Activated CD4-positive, alpha-beta T cell treated with anti-CD3 and anti-CD28 coated beads, Interleukin-2, amount 10 ng/mL, durations not matched to agents 7 days and 5 days (primary cell): ENCODE measurements around the gene ANO3. TPM values are rescaled to one million over a fixed set of nuclear protein-coding genes. Genes with fewer than 3 reads are reported as not detected.
"Not testable (repeated sequence)": the region's sequence is repeated elsewhere in the genome, so short reads cannot be mapped to it uniquely, and the experiment has no call there.

Source experiments
- CTCF ChIA-PET: fragments of 350-600 bp; sonication (Branson Sonifier 250); formaldehyde crosslinking; loops from one replicate; lab custom pipeline; 2021; ENCODE audit warnings: antibody characterized with exemption; lab: Charles Lee
- POLR2A ChIA-PET: fragments of 350-600 bp; sonication (Branson Sonifier 250); formaldehyde crosslinking; loops from one replicate; lab custom pipeline; 2021; ENCODE audit warnings: antibody characterized with exemption; lab: Charles Lee
- DNase-seq: peaks from one replicate; pipeline ENCODE4 v3.0.0-alpha.2; 2020
- H3K27ac Mint-ChIP-seq: one replicate; pipeline ENCODE4 v1.8.0; 2021; ENCODE audit warnings: mild to moderate bottlenecking, moderate library complexity, mixed read lengths
- H3K27me3 Mint-ChIP-seq: one replicate; pipeline ENCODE4 v1.8.0; 2021; ENCODE audit warnings: mixed read lengths
- H3K36me3 Mint-ChIP-seq: one replicate; pipeline ENCODE4 v1.8.0; 2021; ENCODE audit warnings: low read depth, mixed read lengths
- H3K4me1 Mint-ChIP-seq: one replicate; pipeline ENCODE4 v1.8.0; 2021; ENCODE audit warnings: mixed read lengths
- H3K4me3 Mint-ChIP-seq: one replicate; pipeline ENCODE4 v1.8.0; 2021; ENCODE audit warnings: mild to moderate bottlenecking, moderate library complexity, mixed read lengths
- H3K9me3 Mint-ChIP-seq: one replicate; pipeline ENCODE4 v1.8.0; 2021; ENCODE audit warnings: mixed read lengths
- total RNA-seq, 2 experiments: library from RNA; stranded (reverse); gene quantifications; one replicate each; pipeline ENCODE4 v1.2.3, GENCODE V29; 2021

The ANO3 gene
- total RNA-seq, 2 experiments from 2014 or later = not detected

- H3K9me3 Mint-ChIP-seq, H3K4me3 Mint-ChIP-seq, DNase-seq, H3K4me1 Mint-ChIP-seq, H3K27me3 Mint-ChIP-seq, H3K27ac Mint-ChIP-seq, POLR2A ChIA-PET, H3K36me3 Mint-ChIP-seq: not testable (repeated sequence)
- CTCF ChIA-PET = interaction anchor here (0.7 kb wide), 1 partner anchor 488 kb away, joined by 3 read pairs; no protein-coding TSS in a partner anchor
These were observed 311.4 kb downstream of the ANO3 start for GRCh38 chr11:26643314-26643713.

- CTCF ChIA-PET = no interaction called here
- H3K27me3 Mint-ChIP-seq = no peaks in the 10 kb centered on the region
- POLR2A ChIA-PET = no interaction called here
- no peak overlapping the region for H3K4me3 Mint-ChIP-seq
- H3K9me3 Mint-ChIP-seq = no peaks in the 10 kb centered on the region
- peak; percentile 43 for DNase-seq
- no peak overlapping the region for H3K27ac Mint-ChIP-seq
- H3K36me3 Mint-ChIP-seq = no peaks in the 10 kb centered on the region
- H3K4me1 Mint-ChIP-seq = peaks cover 2% of the 10 kb centered on the region
These were observed 318.0 kb downstream of the ANO3 start for GRCh38 chr11:26649884-26650283.

GRCh38 chr11:26651916-26652315, 320.0 kb downstream of the ANO3 start:
- H3K9me3 Mint-ChIP-seq = no peaks in the 10 kb centered on the region
- H3K4me3 Mint-ChIP-seq = no peak overlapping the region
- DNase-seq = no peak
- H3K36me3 Mint-ChIP-seq = no peaks in the 10 kb centered on the region
- no peak overlapping the region for H3K27ac Mint-ChIP-seq
- ChIA-PET CTCF (no interaction called here), POLR2A (no interaction called here)
- H3K27me3 Mint-ChIP-seq = no peaks in the 10 kb centered on the region
- H3K4me1 Mint-ChIP-seq = peaks cover 2% of the 10 kb centered on the region

- ChIA-PET POLR2A (no interaction called here), CTCF (no interaction called here)
- H3K4me3 Mint-ChIP-seq = no peak overlapping the region
- DNase-seq = no peak
- H3K9me3 Mint-ChIP-seq = no peaks in the 10 kb centered on the region
- H3K27me3 Mint-ChIP-seq = no peaks in the 10 kb centered on the region
- H3K36me3 Mint-ChIP-seq = no peaks in the 10 kb centered on the region
- no peaks in the 10 kb centered on the region for H3K4me1 Mint-ChIP-seq
- no peak overlapping the region for H3K27ac Mint-ChIP-seq
These were observed 323.4 kb downstream of the ANO3 start for GRCh38 chr11:26655287-26655686.

GRCh38 chr11:26662916-26663315, 331.0 kb downstream of the ANO3 start:
- Mint-ChIP-seq H3K27me3 (no peaks in the 10 kb centered on the region), H3K9me3 (no peaks in the 10 kb centered on the region), H3K36me3 (no peaks in the 10 kb centered on the region), H3K27ac (no peak overlapping the region), H3K4me1 (no peaks in the 10 kb centered on the region), H3K4me3 (no peak overlapping the region)
- ChIA-PET POLR2A (interaction anchor here (0.6 kb wide), 1 partner anchor 511 kb away, joined by 4 read pairs; no protein-coding TSS in a partner anchor), CTCF (no interaction called here)
- no peak for DNase-seq

GRCh38 chr11:26665036-26665435, 333.1 kb downstream of the ANO3 start:
- ChIA-PET POLR2A (no interaction called here), CTCF (no interaction called here)
- Mint-ChIP-seq H3K27me3 (no peaks in the 10 kb centered on the region), H3K4me3 (no peak overlapping the region), H3K27ac (no peak overlapping the region), H3K36me3 (no peaks in the 10 kb centered on the region), H3K9me3 (no peaks in the 10 kb centered on the region), H3K4me1 (no peaks in the 10 kb centered on the region)
- no peak for DNase-seq

GRCh38 chr11:26665946-26666345, 334.0 kb downstream of the ANO3 start:
- no peaks in the 10 kb centered on the region for H3K9me3 Mint-ChIP-seq
- POLR2A ChIA-PET = no interaction called here
- CTCF ChIA-PET = no interaction called here
- no peak overlapping the region for H3K27ac Mint-ChIP-seq
- H3K4me1 Mint-ChIP-seq = no peaks in the 10 kb centered on the region
- DNase-seq = no peak
- no peaks in the 10 kb centered on the region for H3K36me3 Mint-ChIP-seq
- no peak overlapping the region for H3K4me3 Mint-ChIP-seq
- no peaks in the 10 kb centered on the region for H3K27me3 Mint-ChIP-seq

- CTCF ChIA-PET = no interaction called here
- POLR2A ChIA-PET = no interaction called here
- no peaks in the 10 kb centered on the region for H3K4me1 Mint-ChIP-seq
These were observed 343.5 kb downstream of the ANO3 start for GRCh38 chr11:26675233-26675928.

GRCh38 chr11:26676641-26677040, 344.7 kb downstream of the ANO3 start:
- no peaks in the 10 kb centered on the region for H3K4me1 Mint-ChIP-seq
- H3K9me3 Mint-ChIP-seq = no peaks in the 10 kb centered on the region
- no peaks in the 10 kb centered on the region for H3K27me3 Mint-ChIP-seq
- H3K27ac Mint-ChIP-seq = no peak overlapping the region
- POLR2A ChIA-PET = no interaction called here
- no peaks in the 10 kb centered on the region for H3K36me3 Mint-ChIP-seq
- CTCF ChIA-PET = no interaction called here
- no peak overlapping the region for H3K4me3 Mint-ChIP-seq
- DNase-seq = no peak

More at GRCh38 chr11:26675233-26675928, 343.5 kb downstream of the ANO3 start:
- Mint-ChIP-seq H3K27ac (no peak overlapping the region), H3K36me3 (no peaks in the 10 kb centered on the region), H3K27me3 (no peaks in the 10 kb centered on the region), H3K4me3 (no peak overlapping the region), H3K9me3 (no peaks in the 10 kb centered on the region)
- DNase-seq = no peak

- POLR2A ChIA-PET = no interaction called here
- no peaks in the 10 kb centered on the region for H3K4me1 Mint-ChIP-seq
- no peak overlapping the region for H3K27ac Mint-ChIP-seq
- H3K9me3 Mint-ChIP-seq = no peaks in the 10 kb centered on the region
- H3K36me3 Mint-ChIP-seq = no peaks in the 10 kb centered on the region
- H3K27me3 Mint-ChIP-seq = no peaks in the 10 kb centered on the region
- CTCF ChIA-PET = no interaction called here
- DNase-seq = no peak
- H3K4me3 Mint-ChIP-seq = no peak overlapping the region
These were observed 345.6 kb downstream of the ANO3 start for GRCh38 chr11:26677566-26677965.

- no peak for DNase-seq
- CTCF ChIA-PET = no interaction called here
- H3K4me3 Mint-ChIP-seq = no peak overlapping the region
- no peak overlapping the region for H3K27ac Mint-ChIP-seq
- H3K27me3 Mint-ChIP-seq = no peaks in the 10 kb centered on the region
- H3K36me3 Mint-ChIP-seq = no peaks in the 10 kb centered on the region
- POLR2A ChIA-PET = no interaction called here
- no peaks in the 10 kb centered on the region for H3K9me3 Mint-ChIP-seq
- no peaks in the 10 kb centered on the region for H3K4me1 Mint-ChIP-seq
These were observed 355.4 kb downstream of the ANO3 start for GRCh38 chr11:26687351-26687750.

GRCh38 chr11:26688701-26689100, 356.8 kb downstream of the ANO3 start:
- H3K4me1 Mint-ChIP-seq = no peaks in the 10 kb centered on the region
- H3K36me3 Mint-ChIP-seq = no peaks in the 10 kb centered on the region
- H3K4me3 Mint-ChIP-seq = no peak overlapping the region
- DNase-seq = no peak
- H3K9me3 Mint-ChIP-seq = no peaks in the 10 kb centered on the region
- no peak overlapping the region for H3K27ac Mint-ChIP-seq
- ChIA-PET CTCF (no interaction called here), POLR2A (no interaction called here)
- no peaks in the 10 kb centered on the region for H3K27me3 Mint-ChIP-seq

- no peak for DNase-seq
- Mint-ChIP-seq H3K27ac (no peak overlapping the region), H3K4me3 (no peak overlapping the region), H3K36me3 (no peaks in the 10 kb centered on the region), H3K9me3 (no peaks in the 10 kb centered on the region), H3K4me1 (no peaks in the 10 kb centered on the region), H3K27me3 (no peaks in the 10 kb centered on the region)
- POLR2A ChIA-PET = no interaction called here
- CTCF ChIA-PET = no interaction called here
These were observed 364.4 kb downstream of the ANO3 start for GRCh38 chr11:26696330-26696729.

- DNase-seq = no peak
- CTCF ChIA-PET = no interaction called here
- Mint-ChIP-seq H3K27ac (no peak overlapping the region), H3K27me3 (no peaks in the 10 kb centered on the region), H3K36me3 (no peaks in the 10 kb centered on the region), H3K9me3 (no peaks in the 10 kb centered on the region), H3K4me1 (no peaks in the 10 kb centered on the region), H3K4me3 (no peak overlapping the region)
- POLR2A ChIA-PET = no interaction called here
These were observed 366.3 kb downstream of the ANO3 start for GRCh38 chr11:26698224-26698623.
